ENCODE data around the gene COPB2.

DNA sequence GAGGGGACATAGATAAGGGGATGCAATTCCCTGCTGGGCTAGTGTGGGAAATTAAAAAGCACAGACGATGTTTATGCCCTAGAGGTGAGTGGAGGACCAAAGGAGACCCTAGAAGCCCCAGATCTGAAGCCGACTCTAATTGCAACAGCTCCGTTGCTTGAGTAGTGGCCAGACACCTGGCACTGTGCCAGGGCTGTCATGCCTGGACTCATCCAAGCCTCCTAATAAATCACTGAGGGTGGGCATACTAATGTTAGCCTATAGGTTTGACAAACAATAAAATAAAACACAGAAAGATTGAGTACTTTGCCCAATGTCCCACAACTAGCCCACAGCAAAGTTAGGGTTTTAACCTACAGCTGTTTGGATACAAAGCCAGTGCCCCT lies 71.0 kb downstream of the COPB2 start:
- TF ChIP-seq, protein P1, sequence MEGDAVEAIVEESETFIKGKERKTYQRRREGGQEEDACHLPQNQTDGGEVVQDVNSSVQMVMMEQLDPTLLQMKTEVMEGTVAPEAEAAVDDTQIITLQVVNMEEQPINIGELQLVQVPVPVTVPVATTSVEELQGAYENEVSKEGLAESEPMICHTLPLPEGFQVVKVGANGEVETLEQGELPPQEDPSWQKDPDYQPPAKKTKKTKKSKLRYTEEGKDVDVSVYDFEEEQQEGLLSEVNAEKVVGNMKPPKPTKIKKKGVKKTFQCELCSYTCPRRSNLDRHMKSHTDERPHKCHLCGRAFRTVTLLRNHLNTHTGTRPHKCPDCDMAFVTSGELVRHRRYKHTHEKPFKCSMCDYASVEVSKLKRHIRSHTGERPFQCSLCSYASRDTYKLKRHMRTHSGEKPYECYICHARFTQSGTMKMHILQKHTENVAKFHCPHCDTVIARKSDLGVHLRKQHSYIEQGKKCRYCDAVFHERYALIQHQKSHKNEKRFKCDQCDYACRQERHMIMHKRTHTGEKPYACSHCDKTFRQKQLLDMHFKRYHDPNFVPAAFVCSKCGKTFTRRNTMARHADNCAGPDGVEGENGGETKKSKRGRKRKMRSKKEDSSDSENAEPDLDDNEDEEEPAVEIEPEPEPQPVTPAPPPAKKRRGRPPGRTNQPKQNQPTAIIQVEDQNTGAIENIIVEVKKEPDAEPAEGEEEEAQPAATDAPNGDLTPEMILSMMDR (IDR thresholded peaks at IDR 0.05; ENCODE audit: insufficient read depth, low read length, poor library complexity, severe bottlenecking): no peak
- TF ChIP-seq EZH2phosphoT487 (conservative IDR thresholded peaks at IDR 0.05; ENCODE audit: low read length): no peak
